ENCODE data around the gene MYL7. TPM values are rescaled to one million over a fixed set of nuclear protein-coding genes. Genes with fewer than 3 reads are reported as not detected.

Gene MYL7
- total RNA-seq, 1 experiment from 2014 or later: not detected

DNA sequence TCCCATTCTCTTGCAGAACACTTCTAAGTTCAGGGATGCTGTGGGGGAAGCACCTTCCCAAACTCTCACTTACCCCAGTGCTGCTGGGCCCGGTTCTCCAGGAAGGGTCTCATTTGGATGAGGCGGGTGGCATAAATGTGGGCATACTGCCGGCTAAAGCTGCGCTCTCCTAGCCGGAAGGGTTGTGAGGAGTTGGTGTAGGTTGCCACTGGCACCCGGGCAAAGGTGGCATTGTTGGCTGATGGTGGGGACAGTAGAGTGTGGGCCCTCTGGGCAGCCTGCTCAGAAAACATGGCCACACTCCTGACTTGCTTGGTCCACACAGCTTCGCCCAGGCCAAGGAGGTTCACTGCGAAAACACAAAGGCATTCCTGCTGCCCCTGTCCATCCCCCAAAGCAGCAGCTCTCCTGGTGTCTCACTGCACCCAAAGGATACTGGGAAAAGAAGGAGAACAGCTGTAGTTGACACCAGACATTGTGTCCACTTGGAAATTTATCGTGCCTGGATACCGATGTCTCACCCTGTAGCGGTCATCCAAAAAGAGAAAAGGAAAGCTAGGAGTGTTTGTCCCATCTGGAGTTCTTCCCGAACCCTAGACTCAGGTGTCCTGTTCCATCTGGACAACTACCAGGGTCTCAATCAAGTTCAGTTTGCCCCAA, 19.2 kb downstream of the MYL7 start:
- Mint-ChIP-seq H3K4me1 (ENCODE audit: insufficient read depth, unreplicated experiment) (peaks cover 32% of the 10 kb centered on the region), H3K27ac (ENCODE audit: low read depth, unreplicated experiment) (peak overlapping the region; percentile 86), H3K9me3 (ENCODE audit: unreplicated experiment) (no peaks in the 10 kb centered on the region), H3K4me3 (ENCODE audit: unreplicated experiment) (peak overlapping the region; percentile 77), H3K27me3 (ENCODE audit: insufficient read depth, unreplicated experiment) (no peaks in the 10 kb centered on the region), H3K36me3 (ENCODE audit: insufficient read depth, unreplicated experiment) (peaks cover 20% of the 10 kb centered on the region)
- ChIA-PET POLR2A (interaction anchor here (0.7 to 2.2 kb wide), 8 partner anchors 10 to 368 kb away, joined by 3 to 13 read pairs (median 4); no protein-coding TSS in a partner anchor), CTCF (interaction anchor here (0.6 to 2.1 kb wide), 6 partner anchors 9 to 191 kb away, joined by 3 to 8 read pairs (median 3); no protein-coding TSS in a partner anchor)
- DNase-seq (ENCODE audit: unreplicated experiment): no peak
- TF ChIP-seq, protein P1, sequence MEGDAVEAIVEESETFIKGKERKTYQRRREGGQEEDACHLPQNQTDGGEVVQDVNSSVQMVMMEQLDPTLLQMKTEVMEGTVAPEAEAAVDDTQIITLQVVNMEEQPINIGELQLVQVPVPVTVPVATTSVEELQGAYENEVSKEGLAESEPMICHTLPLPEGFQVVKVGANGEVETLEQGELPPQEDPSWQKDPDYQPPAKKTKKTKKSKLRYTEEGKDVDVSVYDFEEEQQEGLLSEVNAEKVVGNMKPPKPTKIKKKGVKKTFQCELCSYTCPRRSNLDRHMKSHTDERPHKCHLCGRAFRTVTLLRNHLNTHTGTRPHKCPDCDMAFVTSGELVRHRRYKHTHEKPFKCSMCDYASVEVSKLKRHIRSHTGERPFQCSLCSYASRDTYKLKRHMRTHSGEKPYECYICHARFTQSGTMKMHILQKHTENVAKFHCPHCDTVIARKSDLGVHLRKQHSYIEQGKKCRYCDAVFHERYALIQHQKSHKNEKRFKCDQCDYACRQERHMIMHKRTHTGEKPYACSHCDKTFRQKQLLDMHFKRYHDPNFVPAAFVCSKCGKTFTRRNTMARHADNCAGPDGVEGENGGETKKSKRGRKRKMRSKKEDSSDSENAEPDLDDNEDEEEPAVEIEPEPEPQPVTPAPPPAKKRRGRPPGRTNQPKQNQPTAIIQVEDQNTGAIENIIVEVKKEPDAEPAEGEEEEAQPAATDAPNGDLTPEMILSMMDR (IDR thresholded peaks at IDR 0.05; ENCODE audit: unreplicated experiment): no peak
- no TSS peak for BruUV-seq (replicated peaks)
- intact Hi-C loops (cut with micrococcal nuclease): loop anchor here (5.0 kb wide), 2 partner anchors 40 to 80 kb away; partner anchors contain the start of genes POLM and YKT6

GRCh38 chr7:44120395-44120794, 20.7 kb downstream of the MYL7 start:
- peaks cover 32% of the 10 kb centered on the region for H3K4me1 Mint-ChIP-seq (ENCODE audit: insufficient read depth, unreplicated experiment)

DNA sequence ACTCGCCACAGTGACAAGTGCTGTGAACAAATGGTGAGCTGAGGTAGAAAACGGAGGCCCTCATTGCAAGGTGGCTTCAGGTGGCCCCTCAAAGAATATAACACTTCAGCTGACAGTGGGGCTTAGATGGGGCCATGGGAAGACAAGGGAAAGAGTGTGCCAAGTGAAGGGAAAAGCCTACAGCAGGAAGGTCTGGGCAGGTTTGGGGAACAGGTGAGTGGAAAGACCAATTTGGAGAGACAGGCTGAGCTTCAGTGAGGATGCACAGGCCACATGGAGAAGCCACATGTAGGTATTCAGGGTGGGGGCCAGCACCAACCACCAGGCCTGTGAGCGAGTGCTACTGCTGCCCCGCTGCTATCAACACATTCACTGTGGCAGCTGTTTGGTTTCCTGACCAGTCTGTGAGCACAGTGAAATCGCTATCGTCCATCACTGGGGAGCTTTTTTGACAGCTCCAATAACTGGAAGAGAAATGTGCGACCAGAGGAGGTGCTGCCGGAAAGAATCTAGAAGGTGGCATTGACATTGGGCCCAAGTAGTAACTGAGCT, 21.2 kb downstream of the MYL7 start:
- Mint-ChIP-seq H3K4me3 (ENCODE audit: unreplicated experiment) (no peak overlapping the region), H3K36me3 (ENCODE audit: insufficient read depth, unreplicated experiment) (peaks cover 22% of the 10 kb centered on the region), H3K27ac (ENCODE audit: low read depth, unreplicated experiment) (no peak overlapping the region), H3K4me1 (ENCODE audit: insufficient read depth, unreplicated experiment) (peaks cover 32% of the 10 kb centered on the region), H3K9me3 (ENCODE audit: unreplicated experiment) (no peaks in the 10 kb centered on the region), H3K27me3 (ENCODE audit: insufficient read depth, unreplicated experiment) (no peaks in the 10 kb centered on the region)
- TF ChIP-seq, protein P1 (IDR thresholded peaks at IDR 0.05; ENCODE audit: unreplicated experiment): no peak
- intact Hi-C loops (cut with micrococcal nuclease): loop anchor here (5.0 kb wide), 2 partner anchors 38 to 82 kb away; partner anchors contain the start of genes POLM and YKT6
- DNase-seq (ENCODE audit: unreplicated experiment): no peak
- no TSS peak for BruUV-seq (replicated peaks)
- CTCF ChIA-PET: no interaction called here
- POLR2A ChIA-PET: no interaction called here

More at GRCh38 chr7:44120395-44120794, 20.7 kb downstream of the MYL7 start:
- Mint-ChIP-seq H3K9me3 (ENCODE audit: unreplicated experiment) (no peaks in the 10 kb centered on the region), H3K27me3 (ENCODE audit: insufficient read depth, unreplicated experiment) (no peaks in the 10 kb centered on the region), H3K4me3 (ENCODE audit: unreplicated experiment) (no peak overlapping the region), H3K36me3 (ENCODE audit: insufficient read depth, unreplicated experiment) (peaks cover 20% of the 10 kb centered on the region), H3K27ac (ENCODE audit: low read depth, unreplicated experiment) (peak overlapping the region; percentile 52)
- no TSS peak for BruUV-seq (replicated peaks)
- POLR2A ChIA-PET: interaction anchor here (0.7 kb wide), 1 partner anchor 33 kb away, joined by 3 read pairs; no protein-coding TSS in a partner anchor
- intact Hi-C loops (cut with micrococcal nuclease): loop anchor here (5.0 kb wide), 2 partner anchors 38 to 82 kb away; partner anchors contain the start of genes POLM and YKT6
- TF ChIP-seq, protein P1 (IDR thresholded peaks at IDR 0.05; ENCODE audit: unreplicated experiment): no peak
- DNase-seq (ENCODE audit: unreplicated experiment): no peak
- CTCF ChIA-PET: no interaction called here

GRCh38 chr7:44117801-44118429, 23.2 kb downstream of the MYL7 start:
- no peak overlapping the region for H3K27ac Mint-ChIP-seq (ENCODE audit: low read depth, unreplicated experiment)
- POLR2A ChIA-PET: no interaction called here
- BruUV-seq (replicated peaks): no TSS peak
- peaks cover 30% of the 10 kb centered on the region for H3K36me3 Mint-ChIP-seq (ENCODE audit: insufficient read depth, unreplicated experiment)
- DNase-seq (ENCODE audit: unreplicated experiment): no peak
- no peaks in the 10 kb centered on the region for H3K9me3 Mint-ChIP-seq (ENCODE audit: unreplicated experiment)
- no peak overlapping the region for H3K4me3 Mint-ChIP-seq (ENCODE audit: unreplicated experiment)
- TF ChIP-seq, protein P1 (IDR thresholded peaks at IDR 0.05; ENCODE audit: unreplicated experiment): no peak
- H3K4me1 Mint-ChIP-seq (ENCODE audit: insufficient read depth, unreplicated experiment): peaks cover 27% of the 10 kb centered on the region
- H3K27me3 Mint-ChIP-seq (ENCODE audit: insufficient read depth, unreplicated experiment): no peaks in the 10 kb centered on the region
- CTCF ChIA-PET: no interaction called here
- intact Hi-C loops (cut with micrococcal nuclease): no loop called here
